ENCODE results near the gene ZNF148.

The ZNF148 gene

GRCh38 chr3:125300416-125300815 lies 74.7 kb downstream of the ZNF148 start:
- Histone ChIP-seq H3K36me3 (ENCODE audit: control insufficient read depth, low read length) (peaks cover 27% of the 10 kb centered on the region), H3K4me2 (ENCODE audit: low read length) (no peak overlapping the region)

GRCh38 chr3:125294411-125294810 lies 80.7 kb downstream of the ZNF148 start:
- Histone ChIP-seq H3K4me1 (ENCODE audit: control insufficient read depth, low read length) (no peaks in the 10 kb centered on the region), H3K27me3 (ENCODE audit: control insufficient read depth, low read length) (no peaks in the 10 kb centered on the region), H3K9me2 (replicated peaks; ENCODE audit: control insufficient read depth, low read length) (no peaks in the 10 kb centered on the region), H3K79me2 (ENCODE audit: control insufficient read depth, low read length) (peaks cover 69% of the 10 kb centered on the region), H3K36me3 (ENCODE audit: control insufficient read depth, low read length) (peaks cover 11% of the 10 kb centered on the region; the same call in 1 of the 2 replicates), H3F3A (ENCODE audit: control insufficient read depth, insufficient read depth) (no peaks in the 10 kb centered on the region), H3K27ac (ENCODE audit: low read depth, low read length) (no peak overlapping the region), H3K4me2 (ENCODE audit: low read length) (no peak overlapping the region), H3K9me3 (ENCODE audit: control insufficient read depth, insufficient read depth, low read length) (no peaks in the 10 kb centered on the region), H3K4me3 (ENCODE audit: low read length) (no peak overlapping the region), H4K20me1 (ENCODE audit: control insufficient read depth, insufficient read depth, low read depth, low read length) (peaks cover 10% of the 10 kb centered on the region; the same call in 1 of the 2 replicates)
- TF ChIP-seq CTCF (IDR thresholded peaks at IDR 0.05; ENCODE audit: low read depth, low read length, poor library complexity, severe bottlenecking) (no peak), EZH2phosphoT487 (IDR thresholded peaks at IDR 0.05; ENCODE audit: borderline replicate concordance, low read length) (no peak)

More at GRCh38 chr3:125300416-125300815, 74.7 kb downstream of the ZNF148 start:
- H3F3A ChIP-seq (ENCODE audit: control insufficient read depth, insufficient read depth) = no peaks in the 10 kb centered on the region
- no peak overlapping the region for H3K27ac ChIP-seq (ENCODE audit: low read depth, low read length)
- no peak overlapping the region for H3K4me3 ChIP-seq (ENCODE audit: low read length)
- H3K4me1 ChIP-seq (ENCODE audit: control insufficient read depth, low read length) = no peaks in the 10 kb centered on the region
- H3K9me2 ChIP-seq (replicated peaks; ENCODE audit: control insufficient read depth, low read length) = no peaks in the 10 kb centered on the region
- peaks cover 9% of the 10 kb centered on the region for H4K20me1 ChIP-seq (ENCODE audit: control insufficient read depth, insufficient read depth, low read depth, low read length)
- no peaks in the 10 kb centered on the region for H3K27me3 ChIP-seq (ENCODE audit: control insufficient read depth, low read length)
- TF ChIP-seq CTCF (IDR thresholded peaks at IDR 0.05; ENCODE audit: low read depth, low read length, poor library complexity, severe bottlenecking) (no peak), EZH2phosphoT487 (IDR thresholded peaks at IDR 0.05; ENCODE audit: borderline replicate concordance, low read length) (no peak)
- H3K79me2 ChIP-seq (ENCODE audit: control insufficient read depth, low read length) = peaks cover 77% of the 10 kb centered on the region
- no peaks in the 10 kb centered on the region for H3K9me3 ChIP-seq (ENCODE audit: control insufficient read depth, insufficient read depth, low read length)

GRCh38 chr3:125292015-125292414 lies 83.1 kb downstream of the ZNF148 start:
- H3F3A ChIP-seq (ENCODE audit: control insufficient read depth, insufficient read depth) = no peaks in the 10 kb centered on the region
- H3K9me2 ChIP-seq (replicated peaks; ENCODE audit: control insufficient read depth, low read length) = no peaks in the 10 kb centered on the region
- no peaks in the 10 kb centered on the region; the same call in 1 of the 2 replicates for H3K4me1 ChIP-seq (ENCODE audit: control insufficient read depth, low read length)
- H3K4me2 ChIP-seq (ENCODE audit: low read length) = no peak overlapping the region
- peaks cover 7% of the 10 kb centered on the region; the same call in 1 of the 2 replicates for H4K20me1 ChIP-seq (ENCODE audit: control insufficient read depth, insufficient read depth, low read depth, low read length)
- H3K27ac ChIP-seq (ENCODE audit: low read depth, low read length) = no peak overlapping the region
- no peak overlapping the region for H3K4me3 ChIP-seq (ENCODE audit: low read length)
- H3K27me3 ChIP-seq (ENCODE audit: control insufficient read depth, low read length) = no peaks in the 10 kb centered on the region
- peaks cover 62% of the 10 kb centered on the region for H3K79me2 ChIP-seq (ENCODE audit: control insufficient read depth, low read length)
- H3K36me3 ChIP-seq (ENCODE audit: control insufficient read depth, low read length) = peaks cover 28% of the 10 kb centered on the region
- no peaks in the 10 kb centered on the region for H3K9me3 ChIP-seq (ENCODE audit: control insufficient read depth, insufficient read depth, low read length)
- TF ChIP-seq CTCF (IDR thresholded peaks at IDR 0.05; ENCODE audit: low read depth, low read length, poor library complexity, severe bottlenecking) = no peak
- TF ChIP-seq EZH2phosphoT487 (IDR thresholded peaks at IDR 0.05; ENCODE audit: borderline replicate concordance, low read length) = no peak

All from DOHH2 (cell line).